ENCODE results near the gene PHAX. TPM values are rescaled to one million over a fixed set of nuclear protein-coding genes. Genes with fewer than 3 reads are reported as not detected.

The PHAX gene
- total RNA-seq, 1 experiment from 2014 or later = 24.5 TPM

DNA sequence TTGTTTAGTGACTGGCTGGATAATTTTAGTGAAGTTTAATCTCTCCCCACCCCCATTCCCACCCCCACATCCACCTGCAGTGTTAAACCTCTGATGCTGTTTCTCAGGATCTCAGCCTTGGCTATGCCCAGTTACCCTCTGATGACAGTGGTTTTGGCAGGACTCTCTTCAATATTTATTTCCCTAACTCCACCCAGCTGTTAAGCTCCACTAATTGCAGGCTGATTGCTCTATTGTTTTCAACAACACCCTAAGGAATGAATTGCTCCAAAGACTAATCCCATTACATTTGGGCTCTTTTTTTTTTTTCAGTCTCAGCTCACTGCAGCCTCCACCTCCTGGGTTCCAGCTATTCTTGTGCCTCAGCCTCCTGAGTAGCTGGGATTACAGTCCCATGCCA lies 46.3 kb downstream of the PHAX start:
- Histone ChIP-seq H3K9me3 (ENCODE audit: control insufficient read depth in 1 of 2, insufficient read depth in 1 of 2, low read depth in 1 of 2, low read length in 2 of 2) (peaks cover 0 to 6% of the 10 kb centered on the region in 2 experiments; a peak in 1 of 4 replicates), H3K27ac (ENCODE audit: low read depth, low read length) (no peak overlapping the region), H3K9ac (ENCODE audit: low read length) (no peak overlapping the region), H3K4me2 (ENCODE audit: low read length) (no peak overlapping the region), H3K79me2 (ENCODE audit: insufficient read depth, low read length) (no peaks in the 10 kb centered on the region), H3K4me1 (ENCODE audit: control insufficient read depth in 1 of 2, insufficient read depth in 2 of 2, low read length in 2 of 2) (no peaks in the 10 kb centered on the region), H2AFZ (ENCODE audit: low read depth, low read length, poor library complexity, severe bottlenecking) (no peak overlapping the region), H3K27me3 (ENCODE audit: insufficient read depth, low read length) (no peaks in the 10 kb centered on the region), H3K4me3 (replicated peaks in 1 of 2; ENCODE audit: low read depth in 1 of 2, low read length in 2 of 2) (no peak overlapping the region), H4K20me1 (ENCODE audit: insufficient read depth) (no peaks in the 10 kb centered on the region), H3K36me3 (ENCODE audit: control insufficient read depth in 1 of 2, insufficient read depth in 2 of 2, low read length in 2 of 2) (no peaks in the 10 kb centered on the region), H3K9me2 (ENCODE audit: insufficient read depth) (no peaks in the 10 kb centered on the region)
- no peak for TF ChIP-seq CEBPB (IDR thresholded peaks at IDR 0.05; ENCODE audit: low read depth)
- ATAC-seq = no peak
- ChIA-PET RAD21 (ENCODE audit: low non-redundant PET in 1 of 2, low total read pairs in 2 of 2, uncharacterized antibody in 2 of 2, unreplicated experiment in 2 of 2) (no interaction called here), CTCF (no interaction called here), POLR2A (interaction anchor here (0.8 kb wide), 1 partner anchor 12 kb away, joined by 3 read pairs; no protein-coding TSS in a partner anchor)
- no peak for DNase-seq (ENCODE audit: low read depth, low spot score)
- no TSS peak for BruUV-seq (replicated peaks)
- intact Hi-C loops (cut with micrococcal nuclease) = no loop called here

DNA sequence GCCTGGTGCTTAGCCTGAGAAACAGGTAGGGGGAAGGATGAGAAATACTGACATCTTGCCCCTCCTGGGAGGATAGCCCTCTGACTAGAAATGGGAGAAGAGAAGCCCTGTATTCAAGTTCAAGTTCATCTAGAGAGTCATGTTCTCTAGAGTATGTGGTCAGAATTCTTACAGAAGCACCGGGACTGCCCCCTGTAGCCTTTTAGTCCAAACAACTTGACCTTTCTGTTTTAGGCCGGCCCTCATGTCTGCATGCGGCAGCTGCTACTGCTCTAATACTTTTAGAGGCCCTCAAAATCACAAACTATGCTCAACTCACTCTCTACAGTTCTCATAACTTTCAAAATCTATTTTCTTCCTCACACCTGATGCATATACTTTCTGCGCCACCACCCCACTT lies 47.7 kb downstream of the PHAX start:
- no peak for ATAC-seq
- BruUV-seq (replicated peaks) = no TSS peak
- POLR2A ChIA-PET = no interaction called here

More for the DNA sequence above, 47.7 kb downstream of the PHAX start:
- Histone ChIP-seq H3K9ac (ENCODE audit: low read length) (no peak overlapping the region), H3K4me3 (replicated peaks in 1 of 2; ENCODE audit: low read depth in 1 of 2, low read length in 2 of 2) (no peak overlapping the region), H4K20me1 (ENCODE audit: insufficient read depth) (no peaks in the 10 kb centered on the region), H3K9me3 (ENCODE audit: control insufficient read depth in 1 of 2, insufficient read depth in 1 of 2, low read depth in 1 of 2, low read length in 2 of 2) (peaks cover 0 to 6% of the 10 kb centered on the region in 2 experiments; a peak in 1 of 4 replicates), H3K9me2 (ENCODE audit: insufficient read depth) (no peaks in the 10 kb centered on the region), H3K36me3 (ENCODE audit: control insufficient read depth in 1 of 2, insufficient read depth in 2 of 2, low read length in 2 of 2) (no peaks in the 10 kb centered on the region), H2AFZ (ENCODE audit: low read depth, low read length, poor library complexity, severe bottlenecking) (no peak overlapping the region), H3K27ac (ENCODE audit: low read depth, low read length) (no peak overlapping the region), H3K4me2 (ENCODE audit: low read length) (no peak overlapping the region), H3K79me2 (ENCODE audit: insufficient read depth, low read length) (no peaks in the 10 kb centered on the region), H3K27me3 (ENCODE audit: insufficient read depth, low read length) (no peaks in the 10 kb centered on the region), H3K4me1 (ENCODE audit: control insufficient read depth in 1 of 2, insufficient read depth in 2 of 2, low read length in 2 of 2) (no peaks in the 10 kb centered on the region)
- ChIA-PET CTCF (no interaction called here), RAD21 (ENCODE audit: low non-redundant PET in 1 of 2, low total read pairs in 2 of 2, uncharacterized antibody in 2 of 2, unreplicated experiment in 2 of 2) (no interaction called here)
- intact Hi-C loops (cut with micrococcal nuclease) = no loop called here
- TF ChIP-seq, protein P1, sequence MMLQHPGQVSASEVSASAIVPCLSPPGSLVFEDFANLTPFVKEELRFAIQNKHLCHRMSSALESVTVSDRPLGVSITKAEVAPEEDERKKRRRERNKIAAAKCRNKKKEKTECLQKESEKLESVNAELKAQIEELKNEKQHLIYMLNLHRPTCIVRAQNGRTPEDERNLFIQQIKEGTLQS (IDR thresholded peaks at IDR 0.05) = no peak
- TF ChIP-seq FOSL1 (IDR thresholded peaks at IDR 0.05; ENCODE audit: low read depth) (no peak), YY1 (IDR thresholded peaks at IDR 0.05; ENCODE audit: extremely low read depth, insufficient replicate concordance, low read depth, low read length) (no peak), POLR2AphosphoS5 (IDR thresholded peaks at IDR 0.05; ENCODE audit: low read depth, low read length) (no peak), EGR1 (IDR thresholded peaks at IDR 0.05; ENCODE audit: low read depth) (no peak), ZNF274 (IDR thresholded peaks at IDR 0.05; ENCODE audit: low read depth, low read length) (no peak), ZFX (IDR thresholded peaks at IDR 0.05) (no peak), JUND (IDR thresholded peaks at IDR 0.05) (no peak), EZH2phosphoT487 (IDR thresholded peaks at IDR 0.05; ENCODE audit: borderline replicate concordance) (no peak), SP1 (IDR thresholded peaks at IDR 0.05; ENCODE audit: low read depth) (no peak), SRF (IDR thresholded peaks at IDR 0.05; ENCODE audit: low read depth) (no peak), ELF1 (IDR thresholded peaks at IDR 0.05; ENCODE audit: borderline replicate concordance, low read depth) (no peak), POLR2A (IDR thresholded peaks at IDR 0.05; ENCODE audit: borderline replicate concordance, extremely low read depth, insufficient read depth, insufficient read length) (no peak), CBX3 (IDR thresholded peaks at IDR 0.05; ENCODE audit: low read depth) (no peak)
- TF ChIP-seq, protein P2, sequence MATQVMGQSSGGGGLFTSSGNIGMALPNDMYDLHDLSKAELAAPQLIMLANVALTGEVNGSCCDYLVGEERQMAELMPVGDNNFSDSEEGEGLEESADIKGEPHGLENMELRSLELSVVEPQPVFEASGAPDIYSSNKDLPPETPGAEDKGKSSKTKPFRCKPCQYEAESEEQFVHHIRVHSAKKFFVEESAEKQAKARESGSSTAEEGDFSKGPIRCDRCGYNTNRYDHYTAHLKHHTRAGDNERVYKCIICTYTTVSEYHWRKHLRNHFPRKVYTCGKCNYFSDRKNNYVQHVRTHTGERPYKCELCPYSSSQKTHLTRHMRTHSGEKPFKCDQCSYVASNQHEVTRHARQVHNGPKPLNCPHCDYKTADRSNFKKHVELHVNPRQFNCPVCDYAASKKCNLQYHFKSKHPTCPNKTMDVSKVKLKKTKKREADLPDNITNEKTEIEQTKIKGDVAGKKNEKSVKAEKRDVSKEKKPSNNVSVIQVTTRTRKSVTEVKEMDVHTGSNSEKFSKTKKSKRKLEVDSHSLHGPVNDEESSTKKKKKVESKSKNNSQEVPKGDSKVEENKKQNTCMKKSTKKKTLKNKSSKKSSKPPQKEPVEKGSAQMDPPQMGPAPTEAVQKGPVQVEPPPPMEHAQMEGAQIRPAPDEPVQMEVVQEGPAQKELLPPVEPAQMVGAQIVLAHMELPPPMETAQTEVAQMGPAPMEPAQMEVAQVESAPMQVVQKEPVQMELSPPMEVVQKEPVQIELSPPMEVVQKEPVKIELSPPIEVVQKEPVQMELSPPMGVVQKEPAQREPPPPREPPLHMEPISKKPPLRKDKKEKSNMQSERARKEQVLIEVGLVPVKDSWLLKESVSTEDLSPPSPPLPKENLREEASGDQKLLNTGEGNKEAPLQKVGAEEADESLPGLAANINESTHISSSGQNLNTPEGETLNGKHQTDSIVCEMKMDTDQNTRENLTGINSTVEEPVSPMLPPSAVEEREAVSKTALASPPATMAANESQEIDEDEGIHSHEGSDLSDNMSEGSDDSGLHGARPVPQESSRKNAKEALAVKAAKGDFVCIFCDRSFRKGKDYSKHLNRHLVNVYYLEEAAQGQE (IDR thresholded peaks at IDR 0.05; ENCODE audit: low read depth) = no peak
- TF ChIP-seq, protein P3, sequence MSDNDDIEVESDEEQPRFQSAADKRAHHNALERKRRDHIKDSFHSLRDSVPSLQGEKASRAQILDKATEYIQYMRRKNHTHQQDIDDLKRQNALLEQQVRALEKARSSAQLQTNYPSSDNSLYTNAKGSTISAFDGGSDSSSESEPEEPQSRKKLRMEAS (IDR thresholded peaks at IDR 0.05) = no peak
- TF ChIP-seq, protein P4, sequence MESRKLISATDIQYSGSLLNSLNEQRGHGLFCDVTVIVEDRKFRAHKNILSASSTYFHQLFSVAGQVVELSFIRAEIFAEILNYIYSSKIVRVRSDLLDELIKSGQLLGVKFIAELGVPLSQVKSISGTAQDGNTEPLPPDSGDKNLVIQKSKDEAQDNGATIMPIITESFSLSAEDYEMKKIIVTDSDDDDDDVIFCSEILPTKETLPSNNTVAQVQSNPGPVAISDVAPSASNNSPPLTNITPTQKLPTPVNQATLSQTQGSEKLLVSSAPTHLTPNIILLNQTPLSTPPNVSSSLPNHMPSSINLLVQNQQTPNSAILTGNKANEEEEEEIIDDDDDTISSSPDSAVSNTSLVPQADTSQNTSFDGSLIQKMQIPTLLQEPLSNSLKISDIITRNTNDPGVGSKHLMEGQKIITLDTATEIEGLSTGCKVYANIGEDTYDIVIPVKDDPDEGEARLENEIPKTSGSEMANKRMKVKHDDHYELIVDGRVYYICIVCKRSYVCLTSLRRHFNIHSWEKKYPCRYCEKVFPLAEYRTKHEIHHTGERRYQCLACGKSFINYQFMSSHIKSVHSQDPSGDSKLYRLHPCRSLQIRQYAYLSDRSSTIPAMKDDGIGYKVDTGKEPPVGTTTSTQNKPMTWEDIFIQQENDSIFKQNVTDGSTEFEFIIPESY (IDR thresholded peaks at IDR 0.05; ENCODE audit: extremely low read depth, insufficient replicate concordance, low read length) = no peak
- no peak for DNase-seq (ENCODE audit: low read depth, low spot score)
